Activated CD8-positive, alpha-beta memory T cell treated with anti-CD3 and anti-CD28 coated beads for 36 hours (primary cell): ENCODE data around the gene CFAP126. TPM values are rescaled to one million over a fixed set of nuclear protein-coding genes. Genes with fewer than 3 reads are reported as not detected.
"Not testable (repeated sequence)": the region's sequence is repeated elsewhere in the genome, so short reads cannot be mapped to it uniquely, and the experiment has no call there.

ENCODE experiments used
- CTCF ChIA-PET: fragments of 350-600 bp; sonication (Branson Sonifier 250); formaldehyde crosslinking; loops from one replicate; lab custom pipeline; 2021; ENCODE audit warnings: antibody characterized with exemption; lab: Charles Lee
- POLR2A ChIA-PET: fragments of 350-600 bp; sonication (Branson Sonifier 250); formaldehyde crosslinking; loops from one replicate; lab custom pipeline; 2021; ENCODE audit warnings: antibody characterized with exemption; lab: Charles Lee
- total RNA-seq, 2 experiments: library from RNA; stranded (reverse); gene quantifications; one replicate each; pipeline ENCODE4 v1.2.3, GENCODE V29; 2021

Gene CFAP126
- total RNA-seq: not detected

DNA sequence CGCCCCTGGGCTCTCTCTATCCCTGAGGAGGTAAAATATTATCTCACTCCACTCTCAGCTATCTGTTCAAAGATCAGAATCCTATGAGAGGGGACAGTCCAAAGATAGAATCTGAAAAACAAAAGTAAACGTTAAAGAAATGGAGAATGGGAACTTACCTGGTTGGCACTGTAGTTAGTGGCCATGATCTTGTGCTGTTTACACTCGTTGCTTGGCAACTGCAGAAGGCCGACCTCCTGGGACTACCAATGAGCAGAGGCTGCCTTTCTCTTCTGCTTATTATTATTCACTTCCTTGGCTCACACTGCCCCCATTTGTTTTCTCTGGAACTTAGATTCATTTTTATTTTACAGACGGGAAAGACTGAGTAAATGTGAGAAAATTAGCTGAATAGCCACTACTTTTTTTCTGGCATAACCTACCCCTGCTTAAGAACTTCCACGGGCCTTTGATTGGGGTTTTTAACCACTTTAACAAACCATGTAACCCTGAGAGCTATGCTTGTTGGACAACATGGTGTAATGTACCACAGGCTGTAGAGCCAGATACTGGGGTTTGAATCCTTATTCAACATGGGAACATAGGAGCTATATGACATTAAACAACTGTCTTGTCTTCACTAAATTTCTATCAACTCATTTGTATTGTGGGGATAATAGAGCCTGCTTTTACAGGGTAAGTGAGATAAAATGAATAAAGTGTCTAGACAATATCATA is at the start of gene CFAP126:
TSS of gene CFAP126 (minus strand) at position 193 of the 717 bp plus-strand sequence. CDS start at position 185, 8 bp downstream.
- ChIA-PET CTCF (interaction anchor here (0.6 to 1.8 kb wide), 5 partner anchors 13 to 152 kb away, joined by 4 to 8 read pairs (median 4); partner anchors contain the start of gene TOMM40L), POLR2A (no interaction called here)

GRCh38 chr1:161413050-161413449 is 45.4 kb upstream of the CFAP126 start:
- POLR2A ChIA-PET, CTCF ChIA-PET: not testable (repeated sequence)

- CTCF ChIA-PET: interaction anchor here (3.1 kb wide), 1 partner anchor 29 kb away, joined by 16 read pairs; no protein-coding TSS in a partner anchor
Observed at GRCh38 chr1:161410636-161410970, 42.9 kb upstream of the CFAP126 start.

DNA sequence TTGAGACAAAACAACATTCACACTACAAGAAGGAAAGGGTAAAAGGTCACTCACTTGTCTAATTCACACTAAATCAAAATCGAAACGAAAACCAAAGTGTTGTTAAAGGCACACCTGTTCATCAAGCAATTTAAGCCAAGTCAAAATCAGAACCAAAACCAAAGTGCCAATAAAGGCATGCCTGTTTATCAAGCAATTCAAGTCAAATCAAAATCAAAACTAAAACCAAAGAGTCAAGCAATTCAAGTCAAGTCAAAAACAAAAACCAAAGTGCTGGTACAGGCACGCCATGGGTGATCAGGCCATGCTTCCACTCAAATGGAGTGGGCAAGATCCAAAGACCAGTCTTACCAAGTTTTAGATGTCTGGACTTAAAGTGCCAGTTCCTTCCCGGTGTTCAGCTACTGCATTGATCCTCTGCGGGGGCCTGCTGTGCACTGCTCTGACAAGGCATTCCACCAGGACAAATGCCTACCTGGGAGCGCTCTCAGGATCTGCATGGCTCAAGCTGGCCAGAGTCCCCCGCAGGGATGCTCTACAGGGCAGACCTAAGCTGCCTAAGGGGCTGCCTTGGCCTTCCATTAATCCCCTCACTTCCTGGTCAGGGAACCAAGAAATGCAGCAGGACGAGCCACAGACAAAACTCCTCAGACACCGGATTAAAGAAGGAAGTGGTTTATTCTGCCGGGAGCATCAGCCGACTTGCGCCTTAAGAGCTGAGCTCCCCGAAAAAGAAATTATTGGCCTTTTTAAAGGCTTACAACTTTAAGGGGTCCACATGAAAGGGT is 42.4 kb upstream of the CFAP126 start:
- CTCF ChIA-PET: interaction anchor here (3.1 kb wide), 1 partner anchor 30 kb away, joined by 16 read pairs; no protein-coding TSS in a partner anchor
- POLR2A ChIA-PET: not testable (repeated sequence)

More at GRCh38 chr1:161410636-161410970, 42.9 kb upstream of the CFAP126 start:
- POLR2A ChIA-PET: not testable (repeated sequence)

DNA sequence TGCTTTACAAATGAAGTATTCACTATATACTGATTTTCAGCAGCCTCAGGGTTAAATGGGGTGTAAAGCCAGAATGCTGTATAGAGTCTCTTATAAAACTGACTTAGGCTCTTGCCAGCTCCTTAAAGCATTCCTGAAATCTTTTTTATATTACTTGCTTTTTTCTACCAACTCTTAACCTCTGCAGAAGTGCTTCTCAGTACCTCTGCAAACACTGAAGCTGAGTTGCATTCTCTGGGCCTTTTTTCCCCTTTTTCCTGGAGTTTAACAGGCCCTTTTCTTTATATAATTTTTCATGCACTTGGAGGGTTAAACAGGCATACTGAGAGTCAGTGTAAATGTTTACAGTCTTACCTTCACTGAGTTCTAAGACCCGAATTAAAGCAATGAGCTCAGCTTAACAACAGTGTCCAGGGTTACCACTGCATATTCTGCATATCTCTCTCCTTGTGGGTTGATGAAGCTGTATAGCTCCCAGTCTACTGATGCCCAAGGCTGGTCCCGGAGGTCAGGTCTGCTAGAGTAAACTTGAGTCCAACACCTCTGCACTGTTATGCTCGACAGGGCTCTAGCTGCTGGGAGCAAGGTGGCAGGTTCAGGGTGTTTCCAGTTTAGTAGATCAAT is 40.9 kb upstream of the CFAP126 start:
- ChIA-PET POLR2A (interaction anchor here (1.3 kb wide), 1 partner anchor 9 kb away, joined by 7 read pairs; no protein-coding TSS in a partner anchor), CTCF (interaction anchor here (1.7 to 3.1 kb wide), 2 partner anchors 8 to 31 kb away, joined by 7 to 16 read pairs; no protein-coding TSS in a partner anchor)

DNA sequence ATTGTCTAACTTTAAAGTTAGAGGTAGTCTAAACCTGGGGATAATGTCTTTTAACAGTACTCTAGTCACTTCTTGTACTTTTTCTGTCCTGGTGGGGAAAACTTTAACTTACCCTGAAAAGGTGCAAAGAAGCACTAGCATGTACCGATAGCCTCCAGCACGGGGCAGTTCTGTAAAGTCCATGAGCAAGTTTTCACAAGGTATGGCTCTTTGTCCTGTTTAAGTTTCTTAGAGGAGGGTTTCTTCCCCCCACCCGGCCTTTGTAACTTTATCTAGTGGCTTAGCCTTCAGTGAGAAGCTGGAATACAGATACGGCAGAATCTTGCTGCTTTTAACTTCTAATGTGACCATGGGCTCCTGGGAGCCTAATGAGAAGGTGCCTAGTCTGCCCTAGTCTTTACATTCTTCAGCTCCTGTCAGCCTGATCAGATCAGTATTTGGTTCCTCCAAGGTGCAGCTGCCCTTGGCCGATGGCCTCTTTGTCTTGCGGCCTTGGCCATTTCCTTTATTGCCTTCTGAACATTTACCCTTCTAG is 39.8 kb upstream of the CFAP126 start:
- POLR2A ChIA-PET: no interaction called here
- CTCF ChIA-PET: interaction anchor here (1.7 to 3.1 kb wide), 2 partner anchors 7 to 32 kb away, joined by 7 to 16 read pairs; no protein-coding TSS in a partner anchor

- POLR2A ChIA-PET, CTCF ChIA-PET: not testable (repeated sequence)
Observed at GRCh38 chr1:161406551-161406950, 38.9 kb upstream of the CFAP126 start.

DNA sequence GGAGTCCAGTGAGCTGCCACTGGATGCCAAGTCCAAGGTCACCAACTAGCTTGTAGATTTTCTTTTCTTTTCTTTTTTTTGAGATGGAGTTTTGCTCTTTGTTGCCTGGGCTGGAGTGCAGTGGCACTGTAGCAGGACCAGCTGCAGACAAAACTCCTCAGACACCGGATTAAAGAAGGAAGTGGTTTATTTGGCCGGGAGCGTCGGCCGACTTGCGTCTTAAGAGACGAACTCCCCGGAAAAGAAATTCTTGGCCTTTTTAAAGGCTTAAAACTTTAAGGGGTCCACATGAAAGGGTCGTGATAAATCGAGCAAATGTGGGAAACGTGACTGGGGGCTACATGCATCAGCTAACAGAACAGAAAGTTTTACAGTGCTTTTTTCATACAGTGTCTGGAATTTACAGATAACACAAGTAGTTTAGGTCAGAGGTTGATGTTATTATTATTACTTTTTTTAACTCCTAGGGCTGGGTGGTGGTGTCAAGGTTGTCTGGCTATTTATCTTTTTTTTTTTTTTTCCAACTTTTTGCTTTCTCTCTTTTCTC is 36.4 kb upstream of the CFAP126 start:
- ChIA-PET CTCF (interaction anchor here (0.6 kb wide), 1 partner anchor 334 kb away, joined by 3 read pairs; no protein-coding TSS in a partner anchor), POLR2A (interaction anchor here (0.6 kb wide), 1 partner anchor 117 kb away, joined by 4 read pairs; no protein-coding TSS in a partner anchor)

- ChIA-PET POLR2A (no interaction called here), CTCF (no interaction called here)
Observed at GRCh38 chr1:161402446-161402845, 34.8 kb upstream of the CFAP126 start.

GRCh38 chr1:161399257-161399998 is 31.8 kb upstream of the CFAP126 start:
- POLR2A ChIA-PET: interaction anchor here (1.5 kb wide), 1 partner anchor 10 kb away, joined by 7 read pairs; no protein-coding TSS in a partner anchor
- CTCF ChIA-PET: interaction anchor here (1.1 to 2.0 kb wide), 6 partner anchors 9 to 327 kb away, joined by 3 to 11 read pairs (median 5); no protein-coding TSS in a partner anchor

- ChIA-PET CTCF (no interaction called here), POLR2A (no interaction called here)
Observed at GRCh38 chr1:161398900-161399256, 31.2 kb upstream of the CFAP126 start.

GRCh38 chr1:161397038-161397437 is 29.4 kb upstream of the CFAP126 start:
- CTCF ChIA-PET, POLR2A ChIA-PET: not testable (repeated sequence)

DNA sequence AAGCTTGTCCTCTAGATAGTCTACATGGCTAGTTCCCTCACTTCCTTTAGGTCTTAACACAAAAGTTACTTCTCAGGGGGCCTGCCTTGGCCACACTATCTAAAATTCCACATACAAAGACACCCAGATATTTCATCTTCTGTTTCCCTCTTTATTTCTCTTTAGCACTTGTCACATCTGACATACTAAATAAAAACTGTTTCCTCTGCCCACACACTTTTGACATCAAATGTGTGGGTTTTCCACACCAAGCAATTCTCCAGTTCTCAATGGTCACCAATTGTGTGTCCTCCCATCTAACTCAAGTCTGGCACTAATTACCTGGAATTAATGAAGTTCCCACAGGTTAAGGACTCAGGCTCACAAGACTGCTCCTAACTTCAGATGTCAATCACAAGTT is 25.5 kb upstream of the CFAP126 start:
- CTCF ChIA-PET: no interaction called here

GRCh38 chr1:161391611-161392010 is 23.9 kb upstream of the CFAP126 start:
- CTCF ChIA-PET: no interaction called here
- POLR2A ChIA-PET: no interaction called here

More for the DNA sequence above, 25.5 kb upstream of the CFAP126 start:
- POLR2A ChIA-PET: no interaction called here

DNA sequence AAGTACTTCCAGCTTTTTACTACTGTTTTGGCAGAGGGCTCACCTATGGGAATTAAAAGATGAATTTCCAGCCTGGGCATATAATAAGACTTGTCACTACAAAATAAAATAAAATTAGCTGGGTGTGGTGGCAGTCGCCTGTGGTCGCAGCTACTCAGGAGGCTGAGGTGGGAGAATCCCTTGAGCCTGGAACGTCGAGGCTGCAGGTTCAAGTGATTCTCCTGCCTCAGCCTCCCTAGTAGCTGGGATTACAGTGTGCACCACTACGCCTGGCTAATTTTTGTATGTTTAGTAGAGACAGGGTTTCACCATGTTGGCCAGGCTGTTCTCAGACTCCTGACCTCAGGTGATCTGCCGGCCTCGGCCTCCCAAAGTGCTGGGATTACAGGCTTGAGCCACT is 23.5 kb upstream of the CFAP126 start:
- POLR2A ChIA-PET, CTCF ChIA-PET: not testable (repeated sequence)

GRCh38 chr1:161390559-161390858 is 22.8 kb upstream of the CFAP126 start:
- CTCF ChIA-PET: no interaction called here
- POLR2A ChIA-PET: no interaction called here

DNA sequence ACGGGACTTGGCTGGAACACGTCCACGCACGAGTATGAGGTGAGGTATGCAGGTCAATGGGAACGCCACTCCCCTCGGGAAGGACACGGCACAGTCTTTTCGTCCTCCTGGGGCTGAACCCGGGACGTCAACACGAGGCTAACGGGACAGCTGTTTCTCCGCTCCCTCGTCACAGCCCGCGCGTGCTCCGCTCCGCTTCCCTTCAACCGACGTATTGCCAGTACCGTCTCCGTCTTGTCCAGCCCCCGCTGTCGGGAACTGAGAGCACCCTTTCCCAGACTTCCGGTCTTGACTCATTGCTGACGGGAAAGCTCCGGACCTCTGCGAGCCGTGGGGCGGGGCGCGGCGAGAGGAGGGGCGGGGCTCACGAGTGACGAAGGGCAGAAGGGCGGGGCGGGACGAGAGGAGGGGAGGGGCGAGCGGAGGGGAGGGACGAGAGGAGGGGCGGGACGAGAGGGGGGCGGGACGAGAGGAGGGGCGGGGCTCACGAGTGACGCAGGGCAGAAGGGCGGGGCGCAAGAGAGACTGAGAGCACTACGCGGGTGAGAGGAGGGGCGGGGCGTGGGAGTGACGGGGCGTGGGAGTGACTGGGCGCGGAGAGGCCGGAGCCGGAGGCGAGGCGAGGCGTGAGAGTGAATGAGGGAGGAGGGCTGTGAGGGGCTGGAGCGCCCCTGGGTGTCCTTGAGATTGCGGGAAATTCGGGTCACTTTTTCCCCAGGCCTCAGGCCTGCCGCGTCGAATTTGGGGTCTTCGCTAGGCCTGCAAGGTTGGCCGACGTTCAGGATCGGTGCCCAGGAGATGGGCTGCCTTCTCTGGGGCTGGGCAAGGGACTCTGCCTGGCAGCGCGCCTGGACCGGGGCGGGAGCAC is 22.2 kb upstream of the CFAP126 start:
- POLR2A ChIA-PET: no interaction called here
- CTCF ChIA-PET: interaction anchor here (0.8 to 2.0 kb wide), 5 partner anchors 10 to 175 kb away, joined by 3 to 10 read pairs (median 3); partner anchors contain the start of genes FCER1G and TOMM40L
